Keratinocyte (primary cell): ENCODE measurements around the gene OR2F2. TPM values are rescaled to one million over a fixed set of nuclear protein-coding genes. Genes with fewer than 3 reads are reported as not detected.

Experiments used
- DNase-seq: peaks from one replicate; pipeline ENCODE4 v3.0.0-alpha.2; 2011; ENCODE audit warnings: low read depth, missing footprints, low spot score
- FAIRE-seq: peaks from 2 replicates; lab custom pipeline; 2011; peaks lifted over from hg19 to GRCh38; lab: Jason Lieb, UNC
- H2AFZ ChIP-seq: 2 replicates; pipeline ENCODE4 v1.6.0; 2012; ENCODE audit warnings: low read length, control low read depth, inconsistent platforms; ENCODE audit not compliant: control insufficient read depth
- H3K27ac ChIP-seq: 2 replicates; pipeline ENCODE4 v1.5.1; 2011; ENCODE audit warnings: low read length; ENCODE audit not compliant: control insufficient read depth, insufficient read depth
- H3K27me3 ChIP-seq: 3 replicates; pipeline ENCODE4 v1.6.0; 2011; ENCODE audit warnings: low read length; ENCODE audit not compliant: control insufficient read depth, insufficient read depth; ENCODE audit errors: extremely low read depth
- H3K36me3 ChIP-seq, 2 experiments: 2 replicates in 1 of 2; 3 replicates in 1 of 2; pipeline ENCODE4 v1.5.1; 2011; ENCODE audit warnings: low read length in 2 of 2, mild to moderate bottlenecking in 1 of 2; ENCODE audit not compliant: control insufficient read depth in 2 of 2, insufficient read depth in 2 of 2; ENCODE audit errors: extremely low read depth in 1 of 2
- H3K4me1 ChIP-seq: 3 replicates; pipeline ENCODE4 v1.5.1; 2011; ENCODE audit warnings: low read length; ENCODE audit not compliant: control insufficient read depth, insufficient read depth; ENCODE audit errors: extremely low read depth
- H3K4me2 ChIP-seq: 3 replicates; pipeline ENCODE4 v1.6.0; 2011; ENCODE audit warnings: low read depth, low read length; ENCODE audit not compliant: control insufficient read depth, insufficient read depth; ENCODE audit errors: extremely low read depth
- H3K4me3 ChIP-seq, 3 experiments: fragments of 200-600 bp in 1 of 3; sonication (generic) in 1 of 3; 2 replicates in 2 of 3; 3 replicates in 1 of 3; pipeline ENCODE4 v1.5.1; 2011 to 2016; ENCODE audit warnings: low read length in 3 of 3, mild to moderate bottlenecking in 3 of 3, control low read depth in 2 of 3, inconsistent platforms in 1 of 3, low read depth in 1 of 3, mixed read lengths in 1 of 3, mixed run types in 1 of 3, moderate library complexity in 1 of 3; ENCODE audit not compliant: control insufficient read depth in 2 of 3, insufficient read depth in 2 of 3; ENCODE audit errors: extremely low read depth in 1 of 3
- H3K79me2 ChIP-seq: 2 replicates; pipeline ENCODE4 v1.6.0; 2012; ENCODE audit warnings: low read length; ENCODE audit not compliant: control insufficient read depth, insufficient read depth
- H3K9ac ChIP-seq: 3 replicates; pipeline ENCODE4 v1.6.0; 2011; ENCODE audit warnings: low read length; ENCODE audit not compliant: control insufficient read depth, insufficient read depth; ENCODE audit errors: extremely low read depth
- H3K9me1 ChIP-seq: 3 replicates; pipeline ENCODE4 v1.6.0; 2011; ENCODE audit warnings: low read length; ENCODE audit not compliant: control insufficient read depth, insufficient read depth; ENCODE audit errors: extremely low read depth
- H3K9me3 ChIP-seq: 2 replicates; pipeline ENCODE4 v1.5.1; 2012; ENCODE audit warnings: low read depth, low read length; ENCODE audit not compliant: control insufficient read depth
- H4K20me1 ChIP-seq: 3 replicates; pipeline ENCODE4 v1.6.0; 2011; ENCODE audit warnings: low read length; ENCODE audit not compliant: control insufficient read depth, insufficient read depth; ENCODE audit errors: extremely low read depth
- CTCF ChIP-seq, 3 experiments: IDR thresholded peaks in 1 of 3; conservative IDR thresholded peaks in 1 of 3; optimal IDR thresholded peaks in 1 of 3; 2 replicates in 2 of 3; 3 replicates in 1 of 3; pipeline versions ENCODE3 to v1.5.1; 2011; ENCODE audit warnings: low read length in 3 of 3, mild to moderate bottlenecking in 3 of 3, moderate library complexity in 2 of 3, control low read depth in 1 of 3, inconsistent platforms in 1 of 3; ENCODE audit not compliant: insufficient read depth in 2 of 3; ENCODE audit errors: extremely low read depth in 1 of 3
- EZH2 ChIP-seq: IDR thresholded peaks from one replicate; pipeline ENCODE4 v1.6.1; 2012; ENCODE audit warnings: inconsistent platforms, mild to moderate bottlenecking, low read length, moderate library complexity
- dilution Hi-C: fragments of 300-500 bp; cut with MboI; formaldehyde crosslinking; loops from one replicate; pipeline ENCODE4 v1.7.0; 2020; ENCODE audit warnings: low sequenced_read_pairs; ENCODE audit not compliant: extremely low pct_ligation_motif_present
- polyA plus RNA-seq, 5 experiments: library from polyadenylated mRNA; depleted of rRNA in 3 of 5; stranded (reverse) in 3 of 5; stranded (forward) in 1 of 5; unstranded in 1 of 5; fragments of >200 nt; gene quantifications; 1 replicate in 1 of 5; 2 replicates in 3 of 5; 3 replicates in 1 of 5; pipeline versions ENCODE4 v1.2.1 to v1.2.3, GENCODE V29; 2011 to 2012; ENCODE audit warnings: missing spikeins in 2 of 5, low read depth in 1 of 5, low replicate concordance in 1 of 5

OR2F2 gene
- polyA plus RNA-seq, 1 donor (not counting 4 experiments of a cell fraction or from before 2014, with no cell fraction given) = not detected

- Histone ChIP-seq H3K27ac (no peak overlapping the region), H4K20me1 (no peaks in the 10 kb centered on the region), H3K9me1 (no peaks in the 10 kb centered on the region), H3K4me1 (peaks cover 9% of the 10 kb centered on the region), H3K9me3 (no peaks in the 10 kb centered on the region), H3K79me2 (peaks cover 13% of the 10 kb centered on the region), H3K36me3 (no peaks in the 10 kb centered on the region), H2AFZ (no peak overlapping the region), H3K27me3 (no peaks in the 10 kb centered on the region), H3K4me2 (no peak overlapping the region), H3K4me3 (no peak overlapping the region), H3K9ac (no peak overlapping the region)
- dilution Hi-C loops = no loop called here
- FAIRE-seq (no peak), DNase-seq (no peak)
- no peak for TF ChIP-seq EZH2
- no peak for TF ChIP-seq CTCF (optimal IDR thresholded peaks at IDR 0.05 in 1 of 3, IDR thresholded peaks at IDR 0.05 in 1 of 3, conservative IDR thresholded peaks at IDR 0.05 in 1 of 3; ENCODE audit: extremely low read depth in 1 of 3, insufficient read depth in 2 of 3, low read length in 3 of 3)
Observed at GRCh38 chr7:143886826-143887477, 48.1 kb upstream of the OR2F2 start.

GRCh38 chr7:143889068-143889467 lies 46.0 kb upstream of the OR2F2 start:
- peaks cover 17% of the 10 kb centered on the region for H3K79me2 ChIP-seq
- H3K9me3 ChIP-seq = no peaks in the 10 kb centered on the region
- H3K9me1 ChIP-seq = no peaks in the 10 kb centered on the region
- no peaks in the 10 kb centered on the region for H3K4me1 ChIP-seq
- H3K9ac ChIP-seq = no peak overlapping the region
- no peaks in the 10 kb centered on the region for H4K20me1 ChIP-seq
- DNase-seq (no peak), FAIRE-seq (no peak)
- TF ChIP-seq EZH2 (no peak), CTCF (optimal IDR thresholded peaks at IDR 0.05 in 1 of 3, IDR thresholded peaks at IDR 0.05 in 1 of 3, conservative IDR thresholded peaks at IDR 0.05 in 1 of 3; ENCODE audit: extremely low read depth in 1 of 3, insufficient read depth in 2 of 3, low read length in 3 of 3) (no peak)
- H3K27ac ChIP-seq = no peak overlapping the region
- H3K4me2 ChIP-seq = no peak overlapping the region
- no peak overlapping the region for H3K4me3 ChIP-seq
- no peaks in the 10 kb centered on the region for H3K27me3 ChIP-seq
- no peak overlapping the region for H2AFZ ChIP-seq
- dilution Hi-C loops = no loop called here
- H3K36me3 ChIP-seq = no peaks in the 10 kb centered on the region
